Left forelimb (tissue), 1 donor: ENCODE data around the gene ZNF613.
"Not testable (repeated sequence)": the region's sequence is repeated elsewhere in the genome, so short reads cannot be mapped to it uniquely, and the experiment has no call there.

ENCODE experiments used
- DNase-seq: peaks from one replicate; pipeline ENCODE4 v3.0.0-alpha.2; 2018; ENCODE audit warnings: low spot score

Gene ZNF613

DNA sequence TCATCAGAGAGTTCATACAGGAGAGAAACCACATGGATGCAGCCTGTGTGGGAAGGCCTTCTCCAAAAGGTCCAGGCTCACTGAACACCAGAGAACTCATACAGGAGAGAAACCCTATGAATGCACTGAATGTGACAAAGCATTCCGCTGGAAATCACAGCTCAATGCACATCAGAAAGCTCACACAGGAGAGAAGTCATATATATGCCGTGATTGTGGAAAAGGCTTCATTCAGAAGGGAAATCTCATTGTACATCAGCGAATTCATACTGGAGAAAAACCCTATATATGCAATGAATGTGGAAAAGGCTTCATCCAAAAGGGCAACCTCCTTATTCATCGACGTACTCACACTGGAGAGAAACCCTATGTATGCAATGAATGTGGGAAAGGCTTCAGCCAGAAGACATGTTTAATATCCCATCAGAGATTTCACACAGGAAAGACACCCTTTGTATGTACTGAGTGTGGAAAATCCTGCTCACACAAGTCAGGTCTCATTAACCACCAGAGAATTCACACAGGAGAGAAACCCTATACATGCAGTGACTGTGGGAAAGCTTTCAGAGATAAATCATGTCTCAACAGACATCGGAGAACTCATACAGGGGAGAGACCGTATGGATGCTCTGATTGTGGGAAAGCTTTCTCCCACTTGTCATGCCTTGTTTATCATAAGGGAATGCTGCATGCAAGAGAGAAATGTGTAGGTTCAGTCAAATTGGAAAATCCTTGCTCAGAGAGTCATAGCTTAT lies 17.7 kb downstream of the ZNF613 start:
- no peak for DNase-seq

DNA sequence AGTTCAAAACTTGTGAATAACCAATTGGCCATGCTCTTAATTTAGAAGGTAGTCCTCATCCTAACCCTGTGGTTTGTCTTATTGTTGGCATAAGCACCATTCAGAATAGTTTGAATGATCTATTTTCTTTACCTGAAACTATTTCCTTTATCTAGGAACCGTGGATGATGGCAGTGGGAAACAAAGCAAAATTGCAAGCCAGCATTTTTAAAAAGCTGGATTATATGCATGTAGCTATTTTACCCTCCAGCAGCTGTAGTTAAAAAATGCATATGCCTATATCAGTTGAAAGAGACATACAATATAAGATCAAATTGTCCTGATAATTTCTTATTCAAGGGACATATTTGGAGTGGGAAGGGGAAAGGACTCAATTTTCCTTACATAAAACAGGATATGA lies 19.3 kb downstream of the ZNF613 start:
- no peak for DNase-seq

- DNase-seq, result peak; percentile 73
Measured at GRCh38 chr19:51948975-51949374, 21.7 kb downstream of the ZNF613 start.

DNA sequence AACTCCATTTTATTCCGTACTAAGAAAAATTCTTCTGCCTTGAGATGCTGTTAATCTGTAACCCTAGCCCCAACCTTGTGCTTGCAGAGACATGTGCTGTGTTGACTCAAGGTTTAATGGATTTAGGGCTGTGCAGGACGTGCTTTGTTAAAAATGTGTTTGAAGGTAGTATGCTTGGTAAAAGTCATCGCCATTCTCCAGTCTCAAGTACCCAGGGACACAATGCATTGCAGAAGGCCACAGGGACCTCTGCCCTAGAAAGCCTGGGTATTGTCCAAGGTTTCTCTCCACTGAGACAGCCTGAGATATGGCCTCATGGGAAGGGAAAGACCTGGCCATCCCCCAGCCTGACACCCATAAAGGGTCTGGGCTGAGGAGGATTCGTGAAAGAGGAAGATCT lies 30.6 kb downstream of the ZNF613 start:
- DNase-seq, result not testable (repeated sequence)

GRCh38 chr19:51959791-51960190 lies 32.5 kb downstream of the ZNF613 start:
- DNase-seq, result no peak

- DNase-seq, result not testable (repeated sequence)
Measured at GRCh38 chr19:51960621-51961233, 33.5 kb downstream of the ZNF613 start.

- DNase-seq, result no peak
Measured at GRCh38 chr19:51965583-51965982, 38.3 kb downstream of the ZNF613 start.

- no peak for DNase-seq
Measured at GRCh38 chr19:51970718-51971117, 43.4 kb downstream of the ZNF613 start.

- DNase-seq, result no peak
Measured at GRCh38 chr19:51971624-51972023, 44.4 kb downstream of the ZNF613 start.

- not testable (repeated sequence) for DNase-seq
Measured at GRCh38 chr19:51975787-51976186, 48.5 kb downstream of the ZNF613 start.

DNA sequence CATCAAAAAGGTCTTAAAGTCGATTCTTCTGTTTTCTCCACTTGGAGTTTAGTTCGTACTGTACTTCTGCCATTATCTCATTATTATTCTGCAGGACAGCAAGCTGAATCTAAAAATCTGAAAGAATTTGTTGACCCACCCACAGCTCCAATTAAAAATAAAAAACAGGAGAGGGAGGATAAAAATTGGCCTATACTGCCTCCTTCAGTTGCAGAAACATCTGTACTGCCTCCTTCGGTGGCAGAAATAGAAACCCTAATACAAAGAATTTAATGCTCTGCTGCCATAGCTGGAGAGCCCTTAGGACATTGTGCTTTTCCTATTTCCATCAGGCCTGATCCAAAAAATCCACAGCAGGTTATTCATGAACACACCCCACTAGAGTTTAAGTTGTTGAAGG lies 49.6 kb downstream of the ZNF613 start:
- no peak for DNase-seq

DNA sequence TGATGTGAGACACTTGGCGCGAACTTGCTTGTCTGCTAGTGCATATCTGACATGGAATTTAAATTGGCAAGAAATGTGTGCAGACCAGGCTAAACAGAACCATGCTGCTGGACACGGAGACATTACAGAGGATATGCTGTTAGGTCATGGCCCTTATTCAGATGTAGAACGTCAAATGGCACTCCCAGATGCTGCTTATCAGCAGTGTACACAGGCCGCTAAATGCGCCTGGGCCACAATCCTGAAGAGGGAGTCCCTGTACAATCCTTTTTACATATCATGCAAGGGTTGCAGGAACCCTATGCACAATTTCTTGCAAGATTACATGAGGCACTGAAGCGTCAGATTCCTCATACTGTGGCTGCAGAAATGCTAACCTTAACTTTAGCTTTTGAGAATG lies 50.1 kb downstream of the ZNF613 start:
- no peak for DNase-seq

DNA sequence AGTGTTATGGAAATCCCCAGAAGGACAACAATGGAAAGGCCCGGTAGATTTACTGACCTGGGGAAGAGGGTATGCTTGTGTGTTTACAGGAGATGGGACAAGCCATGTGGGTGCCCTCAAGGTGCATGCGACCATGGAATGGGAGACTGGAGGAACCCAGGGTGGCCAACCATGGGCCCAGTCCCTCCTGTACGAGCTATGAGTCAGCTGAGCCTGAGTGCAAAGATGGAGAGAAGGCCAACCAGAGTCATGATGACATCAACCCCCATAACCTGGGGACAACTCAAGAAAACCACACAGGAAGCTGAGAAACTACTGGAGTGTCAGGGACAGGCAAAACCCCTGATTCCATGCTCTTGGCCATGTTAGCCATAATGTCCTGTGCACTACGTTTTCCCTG lies 51.6 kb downstream of the ZNF613 start:
- DNase-seq, result no peak

DNA sequence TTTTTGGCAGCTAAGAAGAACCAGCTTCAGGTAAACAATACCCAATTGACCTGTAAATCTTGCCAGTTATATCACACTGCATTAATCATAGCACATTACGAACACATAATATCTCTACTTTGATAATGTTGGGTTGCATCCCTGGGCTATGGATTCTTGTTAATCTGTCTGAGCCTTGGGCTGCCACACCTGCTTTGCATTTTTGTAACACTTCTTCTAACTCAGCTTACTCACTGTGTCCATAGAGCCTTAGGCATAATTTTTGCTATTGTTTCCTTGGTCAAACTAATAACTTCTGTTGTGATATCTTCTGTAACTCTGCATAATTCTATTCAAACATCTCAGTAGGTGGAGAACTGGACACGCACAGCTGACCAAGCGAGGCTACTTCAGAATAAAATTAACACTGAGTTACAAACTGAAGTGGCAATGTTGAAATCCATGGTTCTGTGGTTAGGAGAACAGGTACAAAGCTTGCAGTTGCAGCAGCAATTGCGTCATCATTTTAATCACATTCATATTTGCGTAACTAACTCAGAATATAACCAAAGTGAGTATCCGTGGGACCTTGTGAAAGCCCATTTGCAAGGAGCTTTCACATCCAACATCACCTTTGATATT lies 53.0 kb downstream of the ZNF613 start:
- no peak for DNase-seq

GRCh38 chr19:51980926-51981325 lies 53.7 kb downstream of the ZNF613 start:
- not testable (repeated sequence) for DNase-seq

DNA sequence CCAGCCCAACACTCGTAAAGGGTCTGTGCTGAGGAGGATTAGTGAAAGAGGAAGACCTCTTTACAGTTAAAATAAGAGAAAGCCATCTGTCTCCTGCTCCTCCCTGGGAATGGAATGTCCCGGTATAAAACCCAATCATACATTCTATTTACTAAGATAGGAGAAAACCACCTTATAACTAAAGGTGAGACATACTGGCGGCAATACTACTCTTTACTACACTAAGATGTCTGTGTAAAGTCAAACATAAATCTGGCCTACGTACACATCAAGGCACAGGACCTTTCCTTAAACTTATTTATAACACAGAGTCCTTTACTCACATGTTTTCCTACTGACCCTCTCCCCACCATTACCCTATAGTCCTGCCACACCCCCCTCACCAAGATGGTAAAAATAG lies 56.1 kb downstream of the ZNF613 start:
- DNase-seq, result no peak

- peak; percentile 90 for DNase-seq
Measured at GRCh38 chr19:51986309-51987291, 59.3 kb downstream of the ZNF613 start, which contains the start of gene ZNF350. Gene ZNF350, minus strand, starts transcription at chr19:51986840. Its CDS starts 12,480 bp downstream, at chr19:51974360.

DNA sequence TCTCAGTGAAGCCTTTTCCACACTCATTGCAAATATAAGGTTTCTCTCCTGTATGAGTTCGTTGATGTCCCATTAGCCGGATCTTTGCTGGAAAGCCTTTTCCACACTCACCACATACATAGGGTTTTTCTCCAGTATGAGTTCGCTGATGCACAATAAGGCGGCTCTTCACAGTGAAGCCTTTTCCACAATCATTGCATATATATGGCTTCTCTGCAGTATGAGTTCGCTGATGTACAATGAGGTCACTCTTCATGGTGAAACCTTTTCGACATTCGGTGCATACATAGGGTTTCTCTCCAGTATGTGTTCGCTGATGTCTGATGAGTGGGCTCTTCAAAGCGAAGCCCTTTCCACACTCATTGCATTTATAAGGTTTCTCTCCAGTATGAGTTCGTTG lies 66.2 kb downstream of the ZNF613 start:
- DNase-seq, result no peak

DNA sequence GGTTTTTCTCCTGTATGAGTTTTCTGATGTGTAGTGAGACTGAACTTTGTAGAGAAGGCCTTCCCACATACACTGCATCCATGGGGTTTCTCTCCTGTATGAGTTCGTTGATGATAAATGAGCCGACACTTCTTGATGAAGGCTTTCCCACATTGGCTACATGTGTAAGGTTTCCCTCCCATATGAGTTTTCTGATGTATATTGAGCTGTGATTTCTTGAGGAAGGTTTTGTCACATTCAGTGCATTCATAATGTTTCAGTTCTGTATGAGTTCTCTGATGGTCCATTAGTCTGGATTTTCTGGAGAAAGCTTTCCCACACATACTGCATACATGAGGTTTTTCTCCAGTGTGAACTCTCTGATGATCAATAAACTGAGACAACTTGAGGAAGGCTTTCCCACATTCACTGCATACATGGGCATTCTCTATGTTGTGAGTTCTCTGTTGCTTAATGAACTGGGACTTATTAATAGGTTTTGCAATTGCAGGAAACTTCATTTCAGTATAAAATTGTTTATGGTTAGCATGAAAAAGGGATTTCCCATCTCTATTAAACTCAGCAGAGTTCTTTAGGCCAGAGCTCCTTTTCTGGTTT lies 66.9 kb downstream of the ZNF613 start:
- DNase-seq, result no peak
